HEK293 (cell line): Measurements from ENCODE around the gene PXYLP1.

Experiments
- MZF1 ChIP-seq: fragments of 450-650 bp; formaldehyde crosslinking; IDR thresholded peaks from 2 replicates; pipeline ENCODE4 v1.5.1; 2017; ENCODE audit warnings: missing biosample characterization, missing genetic modification characterization, borderline replicate concordance
- ZNF398 ChIP-seq: fragments of 450-650 bp; formaldehyde crosslinking; IDR thresholded peaks from 2 replicates; pipeline ENCODE4 v1.5.1; 2017; ENCODE audit warnings: missing biosample characterization, missing genetic modification characterization

- TF ChIP-seq ZNF398 (tag by site-specific recombination) = no peak
- TF ChIP-seq MZF1 (tag by site-specific recombination) = no peak
These were observed 24.2 kb downstream of the PXYLP1 start for GRCh38 chr3:141255846-141256261.
